Memory B cell (primary cell): ENCODE results near the gene NYAP2.

Experiments used
- ATAC-seq: fragments of 150-1000 bp; cut with Tn5 transposase; 2 replicates; pipeline ENCODE4 v1.10.0; 2021; ENCODE audit warnings: low read depth, mild to moderate bottlenecking, moderate library complexity
- DNase-seq, 2 donors: peaks; one replicate each; pipeline ENCODE4 v3.0.0; 2022; ENCODE audit warnings: low spot score in 2 of 2
- H3K27ac Mint-ChIP-seq: one replicate; pipeline ENCODE4 v1.8.0; 2022; ENCODE audit warnings: mild to moderate bottlenecking, moderate library complexity, mixed read lengths
- H3K27me3 Mint-ChIP-seq: one replicate; pipeline ENCODE4 v1.8.0; 2022; ENCODE audit warnings: mixed read lengths
- H3K36me3 Mint-ChIP-seq: one replicate; pipeline ENCODE4 v1.8.0; 2022; ENCODE audit warnings: mild to moderate bottlenecking, mixed read lengths
- H3K4me1 Mint-ChIP-seq: one replicate; pipeline ENCODE4 v1.8.0; 2022; ENCODE audit warnings: mixed read lengths
- H3K4me3 Mint-ChIP-seq: one replicate; pipeline ENCODE4 v1.8.0; 2022; ENCODE audit warnings: mild to moderate bottlenecking, moderate library complexity, mixed read lengths
- H3K9me3 Mint-ChIP-seq: one replicate; pipeline ENCODE4 v1.8.0; 2022; ENCODE audit warnings: mixed read lengths

NYAP2 gene

GRCh38 chr2:225515033-225515432 is 115.5 kb downstream of the NYAP2 start:
- Mint-ChIP-seq H3K27me3 (peaks cover 7% of the 10 kb centered on the region), H3K4me1 (no peaks in the 10 kb centered on the region), H3K9me3 (no peaks in the 10 kb centered on the region), H3K36me3 (no peaks in the 10 kb centered on the region), H3K27ac (no peak overlapping the region), H3K4me3 (no peak overlapping the region)
- ATAC-seq (no peak), DNase-seq (no peak)

GRCh38 chr2:225526760-225527390 is 127.4 kb downstream of the NYAP2 start:
- Mint-ChIP-seq H3K9me3 (no peaks in the 10 kb centered on the region), H3K4me1 (no peaks in the 10 kb centered on the region), H3K27ac (no peak overlapping the region), H3K4me3 (no peak overlapping the region), H3K27me3 (peaks cover 11% of the 10 kb centered on the region), H3K36me3 (no peaks in the 10 kb centered on the region)
- DNase-seq (no peak), ATAC-seq (no peak)

GRCh38 chr2:225531559-225531958 is 132.0 kb downstream of the NYAP2 start:
- no peaks in the 10 kb centered on the region for H3K9me3 Mint-ChIP-seq
- H3K27me3 Mint-ChIP-seq, result peaks cover 8% of the 10 kb centered on the region
- no peak for ATAC-seq
- H3K27ac Mint-ChIP-seq, result no peak overlapping the region
- no peaks in the 10 kb centered on the region for H3K4me1 Mint-ChIP-seq
- no peaks in the 10 kb centered on the region for H3K36me3 Mint-ChIP-seq
- no peak for DNase-seq
- no peak overlapping the region for H3K4me3 Mint-ChIP-seq

GRCh38 chr2:225532096-225532495 is 132.6 kb downstream of the NYAP2 start:
- no peaks in the 10 kb centered on the region for H3K9me3 Mint-ChIP-seq
- no peak for ATAC-seq

GRCh38 chr2:225534037-225534436 is 134.5 kb downstream of the NYAP2 start:
- Mint-ChIP-seq H3K27me3 (peaks cover 8% of the 10 kb centered on the region), H3K36me3 (no peaks in the 10 kb centered on the region), H3K9me3 (peaks cover 1% of the 10 kb centered on the region), H3K4me3 (no peak overlapping the region), H3K4me1 (no peaks in the 10 kb centered on the region), H3K27ac (no peak overlapping the region)
- no peak for ATAC-seq
- DNase-seq, result no peak

More at GRCh38 chr2:225532096-225532495, 132.6 kb downstream of the NYAP2 start:
- Mint-ChIP-seq H3K27ac (no peak overlapping the region), H3K27me3 (peaks cover 8% of the 10 kb centered on the region), H3K4me3 (no peak overlapping the region), H3K36me3 (no peaks in the 10 kb centered on the region), H3K4me1 (no peaks in the 10 kb centered on the region)
- DNase-seq, result no peak

GRCh38 chr2:225534697-225535096 is 135.2 kb downstream of the NYAP2 start:
- H3K27ac Mint-ChIP-seq, result no peak overlapping the region
- peaks cover 1% of the 10 kb centered on the region for H3K9me3 Mint-ChIP-seq
- no peak for DNase-seq
- no peak overlapping the region for H3K4me3 Mint-ChIP-seq
- no peaks in the 10 kb centered on the region for H3K36me3 Mint-ChIP-seq
- no peak for ATAC-seq
- peaks cover 8% of the 10 kb centered on the region for H3K27me3 Mint-ChIP-seq
- no peaks in the 10 kb centered on the region for H3K4me1 Mint-ChIP-seq

- Mint-ChIP-seq H3K27ac (no peak overlapping the region), H3K4me3 (no peak overlapping the region), H3K9me3 (peaks cover 3% of the 10 kb centered on the region), H3K4me1 (no peaks in the 10 kb centered on the region), H3K36me3 (peaks cover 2% of the 10 kb centered on the region), H3K27me3 (no peaks in the 10 kb centered on the region)
- DNase-seq (no peak), ATAC-seq (no peak)
Observed at GRCh38 chr2:225536036-225536435, 136.5 kb downstream of the NYAP2 start.

GRCh38 chr2:225543626-225544025 is 144.1 kb downstream of the NYAP2 start:
- peaks cover 1% of the 10 kb centered on the region for H3K27me3 Mint-ChIP-seq
- no peak overlapping the region for H3K27ac Mint-ChIP-seq
- H3K4me3 Mint-ChIP-seq, result no peak overlapping the region
- peaks cover 6% of the 10 kb centered on the region for H3K9me3 Mint-ChIP-seq
- H3K36me3 Mint-ChIP-seq, result peaks cover 2% of the 10 kb centered on the region
- DNase-seq, result no peak
- H3K4me1 Mint-ChIP-seq, result no peaks in the 10 kb centered on the region
- no peak for ATAC-seq

GRCh38 chr2:225556461-225556860 is 157.0 kb downstream of the NYAP2 start:
- H3K36me3 Mint-ChIP-seq, result no peaks in the 10 kb centered on the region
- peaks cover 10% of the 10 kb centered on the region for H3K27me3 Mint-ChIP-seq
- no peak overlapping the region for H3K27ac Mint-ChIP-seq
- H3K4me1 Mint-ChIP-seq, result no peaks in the 10 kb centered on the region
- H3K9me3 Mint-ChIP-seq, result no peaks in the 10 kb centered on the region
- ATAC-seq, result no peak
- no peak for DNase-seq
- no peak overlapping the region for H3K4me3 Mint-ChIP-seq

- Mint-ChIP-seq H3K36me3 (no peaks in the 10 kb centered on the region), H3K27ac (no peak overlapping the region), H3K9me3 (no peaks in the 10 kb centered on the region), H3K4me3 (no peak overlapping the region), H3K27me3 (peaks cover 8% of the 10 kb centered on the region), H3K4me1 (no peaks in the 10 kb centered on the region)
- DNase-seq (no peak), ATAC-seq (no peak)
Observed at GRCh38 chr2:225558399-225559071, 159.0 kb downstream of the NYAP2 start.

GRCh38 chr2:225559072-225559415 is 159.5 kb downstream of the NYAP2 start:
- H3K27me3 Mint-ChIP-seq, result peaks cover 8% of the 10 kb centered on the region
- no peaks in the 10 kb centered on the region for H3K4me1 Mint-ChIP-seq
- no peaks in the 10 kb centered on the region for H3K36me3 Mint-ChIP-seq
- ATAC-seq, result no peak
- H3K9me3 Mint-ChIP-seq, result no peaks in the 10 kb centered on the region
- no peak overlapping the region for H3K27ac Mint-ChIP-seq
- DNase-seq, result no peak
- H3K4me3 Mint-ChIP-seq, result no peak overlapping the region

GRCh38 chr2:225566798-225567197 is 167.3 kb downstream of the NYAP2 start:
- peaks cover 4% of the 10 kb centered on the region for H3K9me3 Mint-ChIP-seq

GRCh38 chr2:225569995-225570394 is 170.5 kb downstream of the NYAP2 start:
- Mint-ChIP-seq H3K27ac (no peak overlapping the region), H3K4me1 (peaks cover 10% of the 10 kb centered on the region), H3K36me3 (peaks cover 4% of the 10 kb centered on the region), H3K27me3 (peaks cover 2% of the 10 kb centered on the region), H3K4me3 (no peak overlapping the region), H3K9me3 (peaks cover 8% of the 10 kb centered on the region)
- no peak for DNase-seq
- no peak for ATAC-seq

More at GRCh38 chr2:225566798-225567197, 167.3 kb downstream of the NYAP2 start:
- H3K27me3 Mint-ChIP-seq, result peaks cover 2% of the 10 kb centered on the region
- peaks cover 10% of the 10 kb centered on the region for H3K4me1 Mint-ChIP-seq
- H3K4me3 Mint-ChIP-seq, result no peak overlapping the region
- DNase-seq, result peak in 1 of 2 donors; percentile 14
- ATAC-seq, result peak; percentile 88
- peaks cover 1% of the 10 kb centered on the region for H3K36me3 Mint-ChIP-seq
- H3K27ac Mint-ChIP-seq, result peak overlapping the region; percentile 0

- H3K27me3 Mint-ChIP-seq, result peaks cover 4% of the 10 kb centered on the region
- peak; percentile 82 for ATAC-seq
- DNase-seq, result no peak
- H3K9me3 Mint-ChIP-seq, result peaks cover 5% of the 10 kb centered on the region
- peak overlapping the region; percentile 22 for H3K27ac Mint-ChIP-seq
- no peak overlapping the region for H3K4me3 Mint-ChIP-seq
- peaks cover 4% of the 10 kb centered on the region for H3K36me3 Mint-ChIP-seq
- no peaks in the 10 kb centered on the region for H3K4me1 Mint-ChIP-seq
Observed at GRCh38 chr2:225573603-225574002, 174.1 kb downstream of the NYAP2 start.
